ENCODE measurements around the gene STARD10.

The STARD10 gene

DNA sequence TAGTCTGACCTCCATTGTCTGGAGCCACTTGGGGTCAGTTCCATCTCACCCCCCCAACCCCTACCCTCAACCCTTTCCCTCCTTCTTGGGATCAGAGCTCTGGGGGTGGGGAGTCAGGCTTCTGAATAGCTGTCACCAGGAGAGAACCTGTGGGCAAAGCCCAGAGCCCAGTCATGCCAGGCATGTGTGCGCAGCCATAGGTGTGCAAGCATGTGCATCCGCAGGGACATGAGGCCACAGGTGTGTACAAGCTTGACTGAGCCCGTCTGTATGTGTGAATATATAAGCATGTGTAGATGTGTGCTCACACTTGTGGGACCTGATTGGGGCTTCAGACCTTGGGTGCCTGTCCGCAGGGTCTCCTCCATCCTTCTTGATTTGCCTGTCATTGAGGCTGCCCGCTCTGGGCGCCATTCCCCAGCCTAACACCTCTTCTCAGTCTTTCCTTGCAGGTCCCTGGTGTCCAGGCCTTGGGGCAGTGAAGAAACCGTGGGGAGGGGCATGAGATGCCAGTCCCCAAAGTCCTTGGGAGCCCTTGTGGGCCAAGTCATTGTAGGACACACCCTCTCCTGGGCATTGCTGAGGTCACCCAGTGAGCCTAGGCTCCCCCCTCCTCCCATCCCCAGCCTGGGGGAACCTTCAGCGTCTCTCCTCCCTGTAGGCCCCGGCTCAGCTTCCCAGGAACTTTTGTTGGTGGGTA lies 29.4 kb upstream of the STARD10 start:
- Histone ChIP-seq H3K9me3 (replicated peaks in 1 of 11) (no peaks in the 10 kb centered on the region), H3K4me1 (peaks cover 49 to 100% (median 91%) of the 10 kb centered on the region in 10 experiments), H3K4me2 (peak overlapping the region; percentile 81 to 99 (median 92)), H3K4me3 (peak overlapping the region in 5 of 10 experiments; percentile 38 to 62 (median 47); a peak in 5 of 20 replicates), H3K9ac (peak overlapping the region in 8 of 11 experiments; percentile 50 to 81 (median 68); a peak in 14 of 22 replicates), H3K27me3 (no peaks in the 10 kb centered on the region), H4K20me1 (peaks cover 0 to 92% (median 11%) of the 10 kb centered on the region in 11 experiments; a peak in 12 of 22 replicates), H3K27ac (peak overlapping the region in 9 of 11 experiments; percentile 11 to 79 (median 68); a peak in 16 of 22 replicates), H3K36me3 (peaks cover 28 to 94% (median 58%) of the 10 kb centered on the region in 11 experiments)
- no peak for TF ChIP-seq Cebpa-rat (IDR thresholded peaks at IDR 0.05)

DNA sequence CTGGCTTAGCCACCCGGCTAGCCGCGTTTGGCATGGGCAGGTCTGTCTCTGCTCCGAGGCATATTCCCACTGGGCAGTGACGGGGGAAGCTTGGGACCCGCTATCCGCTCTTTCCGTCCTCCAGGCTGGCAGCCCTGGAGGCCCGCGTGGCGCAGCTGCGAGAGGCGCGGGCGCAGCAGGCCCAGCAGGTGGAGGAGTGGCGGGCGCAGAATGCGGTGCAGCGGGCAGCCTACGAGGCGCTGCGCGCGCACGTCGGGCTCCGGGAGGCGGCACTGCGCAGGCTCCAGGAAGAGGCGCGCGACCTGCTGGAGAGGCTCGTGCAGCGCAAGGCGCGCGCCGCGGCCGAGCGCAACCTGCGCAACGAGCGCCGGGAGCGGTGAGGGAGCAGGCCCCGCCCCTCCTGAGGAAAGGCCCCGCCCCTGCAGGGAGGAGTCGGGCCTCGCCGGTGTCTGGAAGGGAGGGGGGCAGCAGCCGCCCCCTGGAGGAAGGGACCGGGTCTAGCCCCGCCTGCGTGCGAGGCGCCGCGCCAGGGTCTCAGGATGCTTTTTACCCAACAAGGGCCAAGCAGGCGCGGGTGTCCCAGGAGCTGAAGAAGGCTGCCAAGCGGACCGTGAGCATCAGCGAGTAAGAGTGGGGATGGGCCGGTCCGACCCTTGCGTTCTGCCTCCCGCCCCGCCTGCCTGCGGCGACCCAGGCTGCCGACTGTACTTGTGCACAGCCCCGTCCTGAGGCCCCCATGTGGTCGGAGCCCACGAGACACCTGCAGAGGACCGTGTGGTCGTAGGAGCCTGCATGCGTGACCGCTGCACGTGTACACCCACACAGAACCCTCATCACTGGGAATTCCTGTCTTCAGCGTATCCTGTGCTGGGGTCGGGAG lies 28.3 kb upstream of the STARD10 start:
- Histone ChIP-seq H3K4me3 (peak overlapping the region; percentile 35 to 62 (median 48); a peak in 19 of 20 replicates), H3K4me1 (peaks cover 52 to 100% (median 91%) of the 10 kb centered on the region in 10 experiments), H3K4me2 (peak overlapping the region; percentile 81 to 99 (median 92)), H3K27ac (peak overlapping the region in 9 of 11 experiments; percentile 44 to 82 (median 72); a peak in 17 of 22 replicates), H3K27me3 (no peaks in the 10 kb centered on the region), H4K20me1 (peaks cover 0 to 91% (median 11%) of the 10 kb centered on the region in 11 experiments; a peak in 12 of 22 replicates), H3K9ac (peak overlapping the region; percentile 36 to 81 (median 67); a peak in 20 of 22 replicates), H3K36me3 (peaks cover 37 to 95% (median 65%) of the 10 kb centered on the region in 11 experiments), H3K9me3 (replicated peaks in 1 of 11) (no peaks in the 10 kb centered on the region)
- TF ChIP-seq Cebpa-rat (IDR thresholded peaks at IDR 0.05), result no peak

DNA sequence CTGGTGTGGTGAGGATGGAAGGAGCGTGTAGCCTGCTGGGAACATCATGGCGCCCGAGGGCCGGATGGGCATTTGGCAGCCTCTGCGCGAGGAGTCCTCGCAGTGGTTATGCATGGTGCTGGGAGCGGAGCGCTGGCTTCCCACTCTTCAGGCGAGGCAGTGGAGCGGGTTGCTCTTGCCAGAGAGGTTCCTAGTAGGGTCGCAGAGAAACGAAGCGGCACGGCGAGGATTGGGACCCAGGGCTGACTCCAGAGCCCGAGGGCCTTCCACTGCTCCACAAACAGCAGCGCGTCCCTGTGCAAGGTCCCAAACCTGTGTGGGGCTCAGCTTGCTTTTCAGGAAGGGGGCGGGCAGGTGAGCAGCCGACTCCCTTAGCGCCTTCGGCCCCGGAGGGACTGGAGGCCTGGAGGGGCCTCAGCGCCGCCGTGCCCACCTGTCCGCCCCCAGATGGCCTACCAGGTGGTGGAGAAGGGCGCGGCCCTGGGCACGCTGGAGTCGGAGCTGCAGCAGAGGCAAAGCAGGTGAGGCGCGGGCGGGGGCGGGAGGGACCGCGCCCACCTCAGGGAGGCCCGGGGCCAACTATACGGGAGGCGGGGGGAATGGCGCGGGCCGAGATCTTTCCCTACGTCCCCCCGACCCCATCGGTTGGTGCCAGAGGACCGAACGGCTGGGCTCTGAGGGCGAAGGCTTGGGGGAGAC lies 27.5 kb upstream of the STARD10 start:
- H3K4me1 ChIP-seq, result peaks cover 60 to 99% (median 90%) of the 10 kb centered on the region in 10 experiments
- H4K20me1 ChIP-seq, result peaks cover 0 to 84% (median 11%) of the 10 kb centered on the region in 11 experiments; a peak in 12 of 22 replicates
- peak overlapping the region in 9 of 11 experiments; percentile 44 to 82 (median 71); a peak in 17 of 22 replicates for H3K27ac ChIP-seq
- peaks cover 37 to 93% (median 59%) of the 10 kb centered on the region in 11 experiments for H3K36me3 ChIP-seq
- no peaks in the 10 kb centered on the region for H3K27me3 ChIP-seq
- peak overlapping the region; percentile 81 to 99 (median 92) for H3K4me2 ChIP-seq
- peak overlapping the region; percentile 35 to 62 (median 48); a peak in 18 of 20 replicates for H3K4me3 ChIP-seq
- no peaks in the 10 kb centered on the region for H3K9me3 ChIP-seq (replicated peaks in 1 of 11)
- H3K9ac ChIP-seq, result peak overlapping the region; percentile 36 to 81 (median 67); a peak in 20 of 22 replicates
- no peak for TF ChIP-seq Cebpa-rat (IDR thresholded peaks at IDR 0.05)

DNA sequence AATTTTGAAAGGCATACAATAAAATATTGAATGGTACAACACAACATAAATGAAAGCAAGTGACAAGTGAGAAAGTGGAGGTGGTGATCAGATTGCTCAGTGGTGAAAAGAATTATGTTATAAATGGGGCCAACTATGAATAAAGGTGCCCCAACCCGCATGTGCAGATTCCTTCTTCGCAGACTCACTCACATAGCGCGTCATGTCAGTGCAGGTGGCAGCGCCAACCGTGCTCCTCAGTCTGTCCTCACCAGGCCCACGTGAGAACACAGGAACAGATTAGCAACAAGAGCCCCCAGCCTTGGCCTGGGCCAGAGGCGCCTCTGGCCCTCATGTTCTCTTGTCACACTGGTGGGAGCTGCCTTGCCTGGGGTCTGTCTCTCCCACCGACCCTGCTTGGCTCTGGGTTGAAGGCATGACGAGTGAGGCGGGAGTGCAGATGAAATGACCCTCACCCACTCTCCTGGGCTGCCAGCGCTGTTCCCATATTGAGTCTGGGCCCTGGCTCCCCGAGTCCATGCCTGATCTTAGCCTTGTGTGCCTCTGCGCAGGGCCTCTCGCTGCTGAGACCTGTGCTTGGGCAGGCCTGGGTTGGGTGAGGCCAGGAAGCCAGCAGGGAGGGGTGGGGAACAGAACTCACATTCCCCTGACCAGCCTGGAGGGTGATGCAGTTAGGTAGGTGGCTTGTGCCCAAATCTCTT lies 26.7 kb upstream of the STARD10 start:
- H3K4me1 ChIP-seq, result peaks cover 68 to 97% (median 90%) of the 10 kb centered on the region in 10 experiments
- no peaks in the 10 kb centered on the region for H3K9me3 ChIP-seq (replicated peaks in 1 of 11)
- H3K9ac ChIP-seq, result peak overlapping the region in 10 of 11 experiments; percentile 37 to 81 (median 68); a peak in 17 of 22 replicates
- peak overlapping the region in 3 of 10 experiments; percentile 50 to 62 (median 51); a peak in 3 of 20 replicates for H3K4me3 ChIP-seq
- H4K20me1 ChIP-seq, result peaks cover 0 to 80% (median 11%) of the 10 kb centered on the region in 11 experiments; a peak in 12 of 22 replicates
- peak overlapping the region; percentile 81 to 99 (median 92); a peak in 21 of 22 replicates for H3K4me2 ChIP-seq
- H3K36me3 ChIP-seq, result peaks cover 37 to 88% (median 55%) of the 10 kb centered on the region in 11 experiments
- no peaks in the 10 kb centered on the region for H3K27me3 ChIP-seq
- H3K27ac ChIP-seq, result peak overlapping the region in 9 of 11 experiments; percentile 44 to 82 (median 71); a peak in 16 of 22 replicates
- TF ChIP-seq Cebpa-rat (IDR thresholded peaks at IDR 0.05), result no peak

DNA sequence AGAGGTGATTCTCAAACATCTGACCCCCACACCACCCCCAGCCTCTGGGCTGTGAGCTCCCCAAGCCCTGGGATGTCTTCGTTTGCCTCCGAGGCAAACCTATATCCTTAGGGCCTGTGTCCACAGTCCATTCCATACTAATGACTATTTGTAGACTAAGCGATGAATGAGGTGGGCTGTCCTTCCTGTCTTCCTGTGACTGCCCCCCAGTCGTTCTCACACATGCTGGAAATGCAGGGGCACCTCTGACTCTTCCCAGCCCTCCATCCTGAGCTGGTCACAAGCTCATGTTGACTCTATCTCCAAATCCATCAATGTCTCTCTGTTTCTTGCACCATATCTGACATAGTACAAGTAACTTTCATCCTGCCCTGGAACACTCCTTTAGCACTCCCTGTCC lies 25.1 kb upstream of the STARD10 start:
- peaks cover 0 to 63% (median 6%) of the 10 kb centered on the region in 11 experiments; a peak in 10 of 22 replicates for H4K20me1 ChIP-seq
- H3K36me3 ChIP-seq, result peaks cover 37 to 72% (median 54%) of the 10 kb centered on the region in 11 experiments
- no peak for TF ChIP-seq Cebpa-rat (IDR thresholded peaks at IDR 0.05)
- peak overlapping the region in 1 of 10 experiments; percentile 43; a peak in 1 of 20 replicates for H3K4me3 ChIP-seq
- no peaks in the 10 kb centered on the region for H3K27me3 ChIP-seq
- H3K9me3 ChIP-seq (replicated peaks in 1 of 11), result no peaks in the 10 kb centered on the region
- peak overlapping the region in 5 of 11 experiments; percentile 1 to 30 (median 15); a peak in 3 of 22 replicates for H3K9ac ChIP-seq
- peaks cover 62 to 81% (median 75%) of the 10 kb centered on the region in 10 experiments for H3K4me1 ChIP-seq
- peak overlapping the region in 4 of 11 experiments; percentile 14 to 99 (median 64); a peak in 5 of 22 replicates for H3K27ac ChIP-seq
- H3K4me2 ChIP-seq, result peak overlapping the region in 5 of 11 experiments; percentile 96 to 100 (median 99); a peak in 9 of 22 replicates

DNA sequence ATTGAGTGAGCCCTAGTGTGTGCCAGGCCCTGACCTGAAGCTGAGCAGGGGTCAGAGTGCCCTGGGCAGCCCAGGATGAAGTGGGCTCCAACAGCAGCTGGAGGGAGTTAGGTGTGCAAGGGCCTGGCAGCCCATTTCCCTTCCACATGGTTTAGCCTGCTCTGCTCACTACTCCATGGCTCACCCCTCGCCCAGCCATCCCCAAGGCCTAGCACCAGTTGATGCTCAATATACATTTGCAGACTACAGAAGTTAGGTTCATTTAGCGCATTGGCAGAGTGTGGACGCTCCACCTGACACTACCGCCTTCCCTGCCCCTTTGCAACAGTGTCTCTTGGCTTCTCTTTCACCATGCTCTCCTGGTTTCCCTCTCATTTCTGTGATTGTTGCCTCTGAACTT lies 24.1 kb upstream of the STARD10 start:
- H3K27me3 ChIP-seq, result no peaks in the 10 kb centered on the region
- peak overlapping the region in 4 of 10 experiments; percentile 77 to 92 (median 86); a peak in 4 of 20 replicates for H3K4me3 ChIP-seq
- peak overlapping the region in 10 of 11 experiments; percentile 54 to 100 (median 99); a peak in 17 of 22 replicates for H3K4me2 ChIP-seq
- H3K4me1 ChIP-seq, result peaks cover 55 to 71% (median 69%) of the 10 kb centered on the region in 10 experiments
- peaks cover 0 to 53% (median 4%) of the 10 kb centered on the region in 11 experiments; a peak in 10 of 22 replicates for H4K20me1 ChIP-seq
- peak overlapping the region in 5 of 11 experiments; percentile 21 to 100 (median 53); a peak in 5 of 22 replicates for H3K9ac ChIP-seq
- peak overlapping the region in 7 of 11 experiments; percentile 95 to 100 (median 98); a peak in 14 of 22 replicates for H3K27ac ChIP-seq
- no peak for TF ChIP-seq Cebpa-rat (IDR thresholded peaks at IDR 0.05)
- peaks cover 37 to 62% (median 46%) of the 10 kb centered on the region in 11 experiments for H3K36me3 ChIP-seq
- no peaks in the 10 kb centered on the region for H3K9me3 ChIP-seq (replicated peaks in 1 of 11)

DNA sequence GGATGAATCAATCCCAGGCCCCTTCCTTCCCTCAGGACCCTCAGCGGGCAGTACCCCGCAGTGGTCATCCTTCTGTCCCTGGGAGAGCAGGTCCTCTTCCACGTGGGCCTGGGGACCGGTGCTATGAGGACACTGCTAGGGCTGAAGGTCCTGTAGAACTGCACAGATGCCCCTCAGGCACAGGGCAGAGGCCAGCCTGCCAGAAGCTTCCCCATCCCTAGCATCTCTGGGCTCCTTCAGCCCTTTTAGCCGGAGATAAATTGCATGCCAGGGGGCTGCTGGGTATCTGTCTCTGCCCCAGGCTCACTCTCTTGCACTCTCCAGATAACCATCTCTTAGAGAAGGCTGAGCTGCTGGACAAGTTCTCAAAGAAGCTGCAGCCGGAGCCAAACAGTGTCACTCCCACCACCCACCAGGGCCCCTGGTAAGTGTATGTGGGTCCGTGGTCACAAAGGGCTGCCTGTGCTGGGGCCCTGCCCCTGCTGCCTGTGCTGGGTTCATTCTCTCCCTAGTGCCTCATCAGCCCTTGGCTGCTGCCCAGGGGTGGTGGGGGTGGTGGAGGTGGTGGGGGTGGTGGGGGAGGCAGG lies 22.6 kb upstream of the STARD10 start:
- TF ChIP-seq Cebpa-rat (IDR thresholded peaks at IDR 0.05), result no peak
- Histone ChIP-seq H3K4me2 (peak overlapping the region; percentile 96 to 100 (median 99)), H3K27me3 (no peaks in the 10 kb centered on the region), H3K9me3 (replicated peaks in 1 of 11) (no peaks in the 10 kb centered on the region), H4K20me1 (peaks cover 0 to 41% (median 0%) of the 10 kb centered on the region in 11 experiments; a peak in 6 of 22 replicates), H3K27ac (peak overlapping the region; percentile 45 to 100 (median 98); a peak in 21 of 22 replicates), H3K36me3 (peaks cover 37 to 59% (median 50%) of the 10 kb centered on the region in 11 experiments), H3K9ac (peak overlapping the region; percentile 66 to 100 (median 97)), H3K4me3 (peak overlapping the region; percentile 66 to 92 (median 80)), H3K4me1 (peaks cover 56 to 71% (median 61%) of the 10 kb centered on the region in 10 experiments)
